ENCODE results near the gene MICALL2.

The MICALL2 gene

GRCh38 chr7:1461646-1462375, 2.5 kb upstream of the MICALL2 start:
- Histone ChIP-seq H3K9me3 (ENCODE audit: control insufficient read depth, low read depth, low read length) (no peaks in the 10 kb centered on the region), H3K27me3 (ENCODE audit: control insufficient read depth, insufficient read depth, low read length) (no peaks in the 10 kb centered on the region), H3K4me1 (ENCODE audit: control insufficient read depth, low read depth, low read length) (no peaks in the 10 kb centered on the region), H3K9ac (ENCODE audit: low read length) (no peak overlapping the region), H3K4me3 (ENCODE audit: low read length) (no peak overlapping the region), H3K36me3 (ENCODE audit: control insufficient read depth, low read depth, low read length) (no peaks in the 10 kb centered on the region), H3K27ac (ENCODE audit: low read length) (no peak overlapping the region)

- Histone ChIP-seq H3K27me3 (ENCODE audit: control insufficient read depth, insufficient read depth, low read length) (no peaks in the 10 kb centered on the region), H3K9me3 (ENCODE audit: control insufficient read depth, low read depth, low read length) (no peaks in the 10 kb centered on the region), H3K27ac (ENCODE audit: low read length) (no peak overlapping the region), H3K4me1 (ENCODE audit: control insufficient read depth, low read depth, low read length) (no peaks in the 10 kb centered on the region), H3K9ac (ENCODE audit: low read length) (no peak overlapping the region), H3K36me3 (ENCODE audit: control insufficient read depth, low read depth, low read length) (no peaks in the 10 kb centered on the region), H3K4me3 (ENCODE audit: low read length) (no peak overlapping the region)
Measured at GRCh38 chr7:1460821-1461645, 1.8 kb upstream of the MICALL2 start.

- no peaks in the 10 kb centered on the region for H3K27me3 ChIP-seq (ENCODE audit: control insufficient read depth, insufficient read depth, low read length)
- no peak overlapping the region for H3K9ac ChIP-seq (ENCODE audit: low read length)
- no peaks in the 10 kb centered on the region for H3K9me3 ChIP-seq (ENCODE audit: control insufficient read depth, low read depth, low read length)
- no peaks in the 10 kb centered on the region for H3K36me3 ChIP-seq (ENCODE audit: control insufficient read depth, low read depth, low read length)
- H3K4me1 ChIP-seq (ENCODE audit: control insufficient read depth, low read depth, low read length) = no peaks in the 10 kb centered on the region
- H3K4me3 ChIP-seq (ENCODE audit: low read length) = peak overlapping the region; percentile 21
- H3K27ac ChIP-seq (ENCODE audit: low read length) = no peak overlapping the region
Measured at GRCh38 chr7:1459920-1460820, 900 bp upstream of the MICALL2 start.

DNA sequence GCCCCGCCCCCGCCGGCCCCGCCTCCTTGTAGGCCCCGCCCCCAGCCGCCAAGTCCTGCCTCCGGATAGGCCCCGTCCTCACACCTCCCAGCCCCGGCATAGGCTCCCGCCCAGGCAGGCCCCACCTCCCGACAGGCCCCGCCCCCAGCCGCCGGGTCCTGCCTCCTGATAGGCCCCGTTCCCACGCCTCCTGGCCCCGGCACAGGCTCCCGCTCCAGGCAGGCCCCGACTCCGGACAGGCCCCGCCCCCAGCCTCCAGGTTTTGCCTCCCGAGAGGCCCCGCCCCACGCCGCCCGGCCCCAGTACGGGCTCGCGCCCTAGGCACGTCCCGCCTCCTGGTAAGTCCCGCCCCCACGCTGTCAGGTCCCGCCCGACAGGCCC, 232 bp upstream of the MICALL2 start:
- H3K27me3 ChIP-seq (ENCODE audit: control insufficient read depth, insufficient read depth, low read length) = no peaks in the 10 kb centered on the region
- no peak overlapping the region for H3K27ac ChIP-seq (ENCODE audit: low read length)
- H3K9me3 ChIP-seq (ENCODE audit: control insufficient read depth, low read depth, low read length) = no peaks in the 10 kb centered on the region
- no peak overlapping the region for H3K9ac ChIP-seq (ENCODE audit: low read length)
- no peaks in the 10 kb centered on the region for H3K36me3 ChIP-seq (ENCODE audit: control insufficient read depth, low read depth, low read length)
- peak overlapping the region; percentile 68 for H3K4me3 ChIP-seq (ENCODE audit: low read length)
- H3K4me1 ChIP-seq (ENCODE audit: control insufficient read depth, low read depth, low read length) = no peaks in the 10 kb centered on the region

- H3K4me1 ChIP-seq (ENCODE audit: control insufficient read depth, low read depth, low read length) = no peaks in the 10 kb centered on the region
- H3K27me3 ChIP-seq (ENCODE audit: control insufficient read depth, insufficient read depth, low read length) = no peaks in the 10 kb centered on the region
- no peak overlapping the region for H3K27ac ChIP-seq (ENCODE audit: low read length)
- H3K9me3 ChIP-seq (ENCODE audit: control insufficient read depth, low read depth, low read length) = no peaks in the 10 kb centered on the region
- H3K36me3 ChIP-seq (ENCODE audit: control insufficient read depth, low read depth, low read length) = no peaks in the 10 kb centered on the region
- peak overlapping the region; percentile 68 for H3K4me3 ChIP-seq (ENCODE audit: low read length)
- no peak overlapping the region for H3K9ac ChIP-seq (ENCODE audit: low read length)
Measured at GRCh38 chr7:1457949-1458682, 1.2 kb downstream of the MICALL2 start.

GRCh38 chr7:1457059-1457948, 2.0 kb downstream of the MICALL2 start:
- H3K9ac ChIP-seq (ENCODE audit: low read length) = no peak overlapping the region

GRCh38 chr7:1455955-1456354, 3.3 kb downstream of the MICALL2 start:
- Histone ChIP-seq H3K9ac (ENCODE audit: low read length) (no peak overlapping the region), H3K4me1 (ENCODE audit: control insufficient read depth, low read depth, low read length) (no peaks in the 10 kb centered on the region)

More at GRCh38 chr7:1457059-1457948, 2.0 kb downstream of the MICALL2 start:
- H3K4me1 ChIP-seq (ENCODE audit: control insufficient read depth, low read depth, low read length) = no peaks in the 10 kb centered on the region
- H3K36me3 ChIP-seq (ENCODE audit: control insufficient read depth, low read depth, low read length) = no peaks in the 10 kb centered on the region
- no peaks in the 10 kb centered on the region for H3K9me3 ChIP-seq (ENCODE audit: control insufficient read depth, low read depth, low read length)
- no peak overlapping the region for H3K27ac ChIP-seq (ENCODE audit: low read length)
- no peak overlapping the region for H3K4me3 ChIP-seq (ENCODE audit: low read length)
- H3K27me3 ChIP-seq (ENCODE audit: control insufficient read depth, insufficient read depth, low read length) = no peaks in the 10 kb centered on the region

DNA sequence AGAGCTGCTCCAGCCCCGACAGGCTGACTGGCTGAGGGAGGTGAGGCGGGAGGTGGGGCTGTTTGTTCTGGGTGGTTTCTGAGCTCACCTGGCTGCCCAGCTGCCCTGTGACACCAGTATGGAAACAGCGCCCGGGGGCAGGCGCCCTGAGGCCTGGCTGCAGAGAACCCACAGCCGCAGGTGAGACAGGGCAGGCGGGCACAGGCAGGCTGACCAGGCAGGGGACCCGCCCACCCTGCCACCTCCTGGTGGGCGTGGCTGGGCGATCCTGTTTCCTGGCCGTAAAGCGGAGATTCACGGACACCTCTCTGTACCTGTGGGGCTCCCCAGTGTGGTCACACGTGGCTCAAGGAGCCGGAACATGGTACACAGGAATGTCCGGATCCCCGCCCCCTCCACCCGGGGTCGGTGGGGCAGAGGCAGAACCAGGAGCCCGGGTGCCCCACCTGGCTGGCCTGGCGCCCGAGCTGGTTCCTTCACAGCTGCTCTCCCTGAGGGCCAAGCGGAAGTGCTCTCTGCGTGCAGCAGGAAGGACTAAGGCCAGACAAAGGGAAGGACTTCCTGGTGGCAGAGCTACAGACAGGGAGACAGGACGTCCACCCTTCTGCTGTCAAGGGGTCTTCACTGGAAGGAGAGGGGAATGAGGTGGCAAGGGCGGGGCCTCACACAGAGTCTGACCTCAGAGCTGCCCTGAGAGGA, 3.9 kb downstream of the MICALL2 start:
- H3K36me3 ChIP-seq (ENCODE audit: control insufficient read depth, low read depth, low read length) = no peaks in the 10 kb centered on the region
- H3K4me3 ChIP-seq (ENCODE audit: low read length) = no peak overlapping the region
- H3K9me3 ChIP-seq (ENCODE audit: control insufficient read depth, low read depth, low read length) = no peaks in the 10 kb centered on the region
- H3K27ac ChIP-seq (ENCODE audit: low read length) = no peak overlapping the region
- H3K9ac ChIP-seq (ENCODE audit: low read length) = no peak overlapping the region
- no peaks in the 10 kb centered on the region for H3K27me3 ChIP-seq (ENCODE audit: control insufficient read depth, insufficient read depth, low read length)
- no peaks in the 10 kb centered on the region for H3K4me1 ChIP-seq (ENCODE audit: control insufficient read depth, low read depth, low read length)

More at GRCh38 chr7:1455955-1456354, 3.3 kb downstream of the MICALL2 start:
- Histone ChIP-seq H3K9me3 (ENCODE audit: control insufficient read depth, low read depth, low read length) (no peaks in the 10 kb centered on the region), H3K27me3 (ENCODE audit: control insufficient read depth, insufficient read depth, low read length) (no peaks in the 10 kb centered on the region), H3K4me3 (ENCODE audit: low read length) (no peak overlapping the region), H3K36me3 (ENCODE audit: control insufficient read depth, low read depth, low read length) (no peaks in the 10 kb centered on the region), H3K27ac (ENCODE audit: low read length) (no peak overlapping the region)

DNA sequence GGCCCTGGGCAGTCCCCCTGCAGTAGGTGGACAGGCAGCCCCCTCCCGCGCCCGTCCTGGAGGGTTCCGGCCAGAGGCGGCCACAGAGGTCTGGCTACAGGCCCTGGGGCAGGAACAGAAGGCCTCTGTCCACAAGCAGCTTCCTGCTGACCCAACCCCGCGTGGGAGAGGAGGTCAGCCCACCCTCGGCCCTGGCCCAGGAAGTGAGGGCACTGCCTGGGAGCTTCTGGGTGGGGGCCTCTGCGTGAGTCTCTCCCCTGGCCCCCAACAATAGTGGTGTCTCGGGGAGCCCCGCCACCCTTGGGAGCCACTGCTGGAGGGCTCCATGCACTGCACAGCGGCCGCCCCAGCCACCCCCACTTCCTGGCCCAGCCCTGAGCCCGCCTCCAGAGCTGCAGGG, 4.7 kb downstream of the MICALL2 start:
- no peak overlapping the region for H3K27ac ChIP-seq (ENCODE audit: low read length)
- no peaks in the 10 kb centered on the region for H3K27me3 ChIP-seq (ENCODE audit: control insufficient read depth, insufficient read depth, low read length)
- H3K9me3 ChIP-seq (ENCODE audit: control insufficient read depth, low read depth, low read length) = no peaks in the 10 kb centered on the region
- no peaks in the 10 kb centered on the region for H3K36me3 ChIP-seq (ENCODE audit: control insufficient read depth, low read depth, low read length)
- H3K4me3 ChIP-seq (ENCODE audit: low read length) = no peak overlapping the region
- H3K9ac ChIP-seq (ENCODE audit: low read length) = no peak overlapping the region
- H3K4me1 ChIP-seq (ENCODE audit: control insufficient read depth, low read depth, low read length) = no peaks in the 10 kb centered on the region

- H3K27ac ChIP-seq (ENCODE audit: low read length) = no peak overlapping the region
- no peak overlapping the region for H3K4me3 ChIP-seq (ENCODE audit: low read length)
- no peaks in the 10 kb centered on the region for H3K27me3 ChIP-seq (ENCODE audit: control insufficient read depth, insufficient read depth, low read length)
- no peaks in the 10 kb centered on the region for H3K4me1 ChIP-seq (ENCODE audit: control insufficient read depth, low read depth, low read length)
- H3K9ac ChIP-seq (ENCODE audit: low read length) = no peak overlapping the region
- H3K9me3 ChIP-seq (ENCODE audit: control insufficient read depth, low read depth, low read length) = no peaks in the 10 kb centered on the region
- no peaks in the 10 kb centered on the region for H3K36me3 ChIP-seq (ENCODE audit: control insufficient read depth, low read depth, low read length)
Measured at GRCh38 chr7:1452205-1452604, 7.1 kb downstream of the MICALL2 start.

Measured in iPS-18a (cell line).